Large intestine (tissue), 3 donors: ENCODE measurements around the gene H19. TPM values are rescaled to one million over a fixed set of nuclear protein-coding genes. Genes with fewer than 3 reads are reported as not detected.

Experiments used
- DNase-seq, 2 donors: peaks; one replicate each; pipeline versions ENCODE4 v3.0.0 to v3.0.0-alpha.2; 2013
- H3K27ac ChIP-seq: one replicate; pipeline ENCODE4 v1.5.1; 2013; ENCODE audit warnings: low read length
- H3K27me3 ChIP-seq: 2 replicates; pipeline ENCODE4 v1.6.1; 2013; ENCODE audit warnings: low read length; ENCODE audit not compliant: control insufficient read depth, insufficient read depth
- H3K36me3 ChIP-seq: 2 replicates; pipeline ENCODE4 v1.6.1; 2013; ENCODE audit warnings: low read length; ENCODE audit not compliant: control insufficient read depth, insufficient read depth
- H3K4me1 ChIP-seq: one replicate; pipeline ENCODE4 v1.6.1; 2013; ENCODE audit warnings: low read length; ENCODE audit not compliant: control insufficient read depth, insufficient read depth
- H3K4me3 ChIP-seq: one replicate; pipeline ENCODE4 v1.5.1; 2013; ENCODE audit warnings: low read length
- H3K9me3 ChIP-seq: one replicate; pipeline ENCODE4 v1.6.1; 2013; ENCODE audit warnings: mild to moderate bottlenecking, low read depth, low read length, moderate library complexity; ENCODE audit not compliant: control insufficient read depth
- WGBS: methylation state at CpG from one replicate; pipeline ENCODE4 v1.1.5; 2013; ENCODE audit warnings: low lambda C conversion rate; ENCODE audit not compliant: insufficient coverage; 5-methylcytosine and 5-hydroxymethylcytosine counted together
- polyA plus RNA-seq: library from polyadenylated mRNA; unstranded; fragments of 120-200 nt; gene quantifications from one replicate; pipeline ENCODE4 v1.2.1, GENCODE V29; 2013

The H19 gene
- polyA plus RNA-seq, 1 donor = 4,676 TPM

DNA sequence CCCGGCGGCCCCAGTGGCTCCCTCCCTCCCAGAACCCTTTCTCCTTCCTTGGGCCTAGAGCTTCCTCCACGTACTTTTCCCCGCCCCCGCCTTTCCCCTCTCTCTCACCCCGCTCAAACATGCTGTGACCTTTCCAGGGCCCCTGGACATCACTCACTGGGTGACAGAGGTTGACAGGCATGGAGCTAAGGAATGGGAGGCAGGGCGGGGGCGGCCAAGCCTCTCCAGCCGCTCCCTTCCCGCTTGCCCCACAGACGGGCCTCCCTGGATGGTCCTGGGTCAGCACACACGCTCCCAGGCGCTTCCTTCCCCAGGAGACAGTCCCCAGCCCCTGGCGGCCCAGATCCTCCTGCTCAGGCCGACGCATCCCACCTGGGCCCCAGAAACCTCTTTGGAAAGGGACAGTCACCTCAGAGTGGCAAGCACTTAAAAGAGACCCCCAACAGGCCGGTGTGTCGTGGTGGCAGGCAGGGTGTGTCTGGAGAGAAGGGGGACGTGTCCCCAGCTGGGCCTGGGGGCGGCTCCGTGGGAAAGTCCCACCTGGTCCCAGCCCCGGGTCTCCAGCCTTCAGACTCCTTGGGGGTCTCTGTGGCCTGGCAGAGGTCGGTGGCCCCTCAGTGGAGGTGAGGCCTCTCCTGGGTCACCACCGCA lies 8.8 kb downstream of the H19 start:
- Histone ChIP-seq H3K4me1 (peaks cover 8% of the 10 kb centered on the region), H3K27me3 (no peaks in the 10 kb centered on the region), H3K4me3 (no peak overlapping the region), H3K9me3 (no peaks in the 10 kb centered on the region), H3K36me3 (no peaks in the 10 kb centered on the region), H3K27ac (peak overlapping the region; percentile 83)
- WGBS = no CpG with 5 or more reads among the region's 24 CpGs
- peak in 1 of 2 donors; percentile 77 for DNase-seq

DNA sequence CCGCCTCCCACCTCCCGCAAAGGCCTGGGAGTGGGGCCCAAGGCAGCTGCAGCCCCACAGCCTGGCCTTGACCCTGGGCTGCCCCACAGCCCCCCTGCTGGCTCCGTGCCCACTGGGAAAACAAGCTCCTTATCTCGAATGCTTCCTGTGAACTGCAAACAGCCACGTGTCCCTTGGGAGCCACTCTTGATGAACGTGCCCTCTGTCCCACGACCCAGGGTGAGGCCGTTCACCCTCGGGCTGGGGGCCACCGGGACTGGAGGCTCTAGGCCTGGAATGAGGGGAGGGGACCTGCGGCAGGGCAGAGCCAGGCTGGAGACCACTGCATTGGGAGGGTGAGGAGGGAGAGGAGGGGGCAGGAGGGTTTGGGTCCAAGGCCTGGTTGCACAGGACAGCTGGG lies 9.5 kb downstream of the H19 start:
- H3K27ac ChIP-seq = peak overlapping the region; percentile 83
- peaks cover 9% of the 10 kb centered on the region for H3K4me1 ChIP-seq
- H3K36me3 ChIP-seq = no peaks in the 10 kb centered on the region
- no peaks in the 10 kb centered on the region for H3K27me3 ChIP-seq
- no CpG with 5 or more reads among the region's 11 CpGs for WGBS
- H3K9me3 ChIP-seq = no peaks in the 10 kb centered on the region
- no peak for DNase-seq
- H3K4me3 ChIP-seq = no peak overlapping the region

DNA sequence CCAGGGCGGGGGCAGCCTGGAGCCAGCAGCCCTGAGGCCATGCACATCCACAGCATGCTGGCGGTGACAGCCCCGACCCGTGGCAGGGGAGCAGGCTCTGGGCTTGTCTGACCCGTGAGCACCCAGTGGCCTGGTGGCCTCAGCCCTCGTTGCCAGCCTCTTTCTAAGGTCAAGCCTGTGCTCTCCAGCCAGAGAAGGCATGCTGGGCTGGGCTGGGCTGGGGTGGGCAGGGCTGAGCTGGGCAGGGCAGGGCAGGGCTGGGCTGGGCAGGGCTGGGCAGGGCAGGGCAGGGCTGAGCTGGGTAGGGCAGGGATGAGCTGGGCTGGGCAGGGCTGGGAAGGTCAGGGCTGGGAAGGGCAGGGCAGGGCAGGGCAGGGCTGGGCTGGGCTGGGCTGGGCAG lies 10.6 kb downstream of the H19 start:
- no peak overlapping the region for H3K4me3 ChIP-seq
- H3K36me3 ChIP-seq = no peaks in the 10 kb centered on the region
- H3K9me3 ChIP-seq = no peaks in the 10 kb centered on the region
- peaks cover 7% of the 10 kb centered on the region for H3K4me1 ChIP-seq
- H3K27ac ChIP-seq = no peak overlapping the region
- no CpG with 5 or more reads among the region's 6 CpGs for WGBS
- H3K27me3 ChIP-seq = no peaks in the 10 kb centered on the region
- DNase-seq = no peak

DNA sequence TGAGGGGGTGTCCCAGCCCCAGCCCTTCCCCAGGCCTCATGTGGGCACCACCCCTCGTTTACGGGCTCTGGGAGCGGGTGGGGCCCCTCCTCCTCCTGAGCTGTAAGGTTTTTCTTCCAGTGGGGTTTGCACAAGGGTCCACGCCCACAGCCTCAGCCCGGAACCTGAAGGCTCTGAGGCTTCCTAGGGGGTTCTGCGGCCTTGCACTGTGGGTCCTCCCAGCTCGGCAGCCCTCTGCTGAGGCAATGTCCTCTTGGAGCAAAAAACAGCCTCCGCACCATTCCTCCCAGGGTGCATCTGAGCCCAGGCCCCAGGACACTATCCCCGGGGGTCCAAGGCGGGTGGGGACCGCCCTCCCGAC lies 14.1 kb downstream of the H19 start:
- H3K4me3 ChIP-seq = no peak overlapping the region
- H3K27me3 ChIP-seq = no peaks in the 10 kb centered on the region
- WGBS = no CpG with 5 or more reads among the region's 12 CpGs
- H3K27ac ChIP-seq = no peak overlapping the region
- peaks cover 3% of the 10 kb centered on the region for H3K4me1 ChIP-seq
- no peaks in the 10 kb centered on the region for H3K36me3 ChIP-seq
- H3K9me3 ChIP-seq = no peaks in the 10 kb centered on the region
- peak in 1 of 2 donors; percentile 11 for DNase-seq

DNA sequence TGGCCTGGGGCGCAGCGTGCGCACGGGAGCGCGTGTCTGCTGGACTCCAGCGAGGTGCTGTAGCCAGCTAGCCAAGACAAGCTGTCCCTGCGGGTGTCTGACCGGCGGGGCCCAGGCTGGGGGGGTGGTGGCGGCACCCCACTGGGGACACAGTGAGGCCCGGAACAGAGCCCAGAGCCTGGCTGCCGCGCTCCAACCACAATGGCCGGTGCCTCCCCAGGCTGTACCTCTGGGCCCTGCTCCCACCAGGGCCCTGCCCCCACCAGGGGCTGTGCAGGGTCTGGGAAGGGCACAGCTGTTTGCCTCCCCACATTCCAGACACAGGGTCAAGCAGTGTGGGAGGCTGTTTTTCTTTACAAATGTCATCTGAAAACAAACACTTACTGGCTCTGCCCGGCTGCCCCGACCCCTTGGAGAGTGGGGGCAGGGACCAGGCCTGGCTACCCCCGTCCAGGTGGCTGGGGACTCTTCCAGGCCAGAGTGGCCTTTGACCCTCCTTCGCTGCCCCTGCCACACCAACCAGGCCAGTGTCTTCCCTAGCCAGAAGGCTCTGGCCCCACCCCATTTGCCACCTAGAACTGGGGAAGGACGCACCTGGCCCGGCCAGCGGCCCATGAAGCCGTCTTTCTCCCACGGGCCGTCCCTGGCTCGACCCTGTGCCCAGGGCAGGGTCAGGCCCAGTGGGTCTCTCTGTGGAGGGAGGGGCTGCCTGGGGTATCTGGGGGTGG lies 14.6 kb downstream of the H19 start:
- Histone ChIP-seq H3K36me3 (no peaks in the 10 kb centered on the region), H3K9me3 (no peaks in the 10 kb centered on the region), H3K4me3 (no peak overlapping the region), H3K4me1 (peaks cover 3% of the 10 kb centered on the region), H3K27me3 (no peaks in the 10 kb centered on the region), H3K27ac (no peak overlapping the region)
- no CpG with 5 or more reads among the region's 26 CpGs for whole genome bisulfite sequencing
- DNase-seq = no peak

DNA sequence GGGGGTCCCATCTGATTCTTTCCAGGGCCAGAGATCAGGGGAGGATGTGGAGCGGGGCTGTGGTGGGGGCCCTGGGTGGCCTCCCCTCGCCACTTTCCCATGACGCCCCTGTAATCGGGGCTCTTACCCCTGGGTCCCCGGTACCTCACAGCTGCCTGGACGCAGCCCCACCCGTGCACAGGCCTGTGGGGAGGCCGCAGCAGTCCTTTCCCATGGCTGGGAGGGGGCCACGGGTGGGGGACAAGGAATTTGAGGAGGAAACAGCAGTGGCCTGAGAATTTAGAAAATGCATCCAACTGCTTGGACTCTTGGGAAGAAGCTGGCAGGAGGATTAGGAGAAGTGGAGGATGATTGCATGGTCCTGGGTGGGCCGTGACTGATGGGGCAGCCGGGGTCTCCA lies 18.0 kb downstream of the H19 start:
- H3K36me3 ChIP-seq = no peaks in the 10 kb centered on the region
- WGBS = no CpG with 5 or more reads among the region's 11 CpGs
- no peak overlapping the region for H3K27ac ChIP-seq
- H3K4me3 ChIP-seq = no peak overlapping the region
- no peaks in the 10 kb centered on the region for H3K9me3 ChIP-seq
- no peaks in the 10 kb centered on the region for H3K27me3 ChIP-seq
- no peak for DNase-seq
- H3K4me1 ChIP-seq = peaks cover 3% of the 10 kb centered on the region

DNA sequence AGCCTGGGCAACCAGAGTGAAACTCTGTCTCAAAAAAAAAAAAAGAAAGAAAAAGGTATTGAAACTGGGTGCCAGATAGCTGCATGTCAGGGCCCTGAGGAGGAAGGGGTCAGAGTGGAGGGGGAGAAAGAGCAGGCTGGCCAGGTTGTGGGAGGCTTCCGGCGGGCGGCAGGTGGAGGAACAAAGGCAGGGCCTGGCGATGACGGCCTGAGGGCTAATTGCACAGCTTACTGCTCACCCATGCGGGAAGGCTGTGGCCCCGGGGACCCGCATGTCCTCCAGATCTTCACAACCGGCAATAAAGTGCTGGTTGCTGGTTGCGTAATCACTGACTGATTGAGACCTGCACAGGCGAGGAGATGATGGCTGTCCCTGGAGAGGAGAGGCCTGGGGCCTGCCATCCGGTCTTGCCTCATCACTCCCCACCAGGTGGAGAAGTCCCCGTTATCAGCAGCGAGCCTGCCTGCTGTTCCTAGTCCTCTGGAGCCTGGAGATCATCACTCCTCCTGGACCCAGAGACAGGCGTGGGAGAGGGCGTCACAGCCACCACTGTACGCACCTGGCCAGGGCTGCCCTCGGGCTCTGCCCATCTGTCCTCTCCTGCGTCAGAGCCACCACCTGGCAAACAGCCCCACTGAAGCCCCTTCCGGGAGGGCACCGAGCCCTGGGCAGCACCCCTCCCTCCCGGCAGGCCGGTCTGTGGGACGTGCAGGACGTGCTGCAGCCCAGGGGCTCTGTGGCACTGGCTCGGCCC lies 18.7 kb downstream of the H19 start:
- Histone ChIP-seq H3K27me3 (no peaks in the 10 kb centered on the region), H3K36me3 (no peaks in the 10 kb centered on the region), H3K9me3 (no peaks in the 10 kb centered on the region), H3K27ac (no peak overlapping the region), H3K4me1 (peaks cover 3% of the 10 kb centered on the region), H3K4me3 (no peak overlapping the region)
- no peak for DNase-seq
- no CpG with 5 or more reads among the region's 26 CpGs for WGBS

DNA sequence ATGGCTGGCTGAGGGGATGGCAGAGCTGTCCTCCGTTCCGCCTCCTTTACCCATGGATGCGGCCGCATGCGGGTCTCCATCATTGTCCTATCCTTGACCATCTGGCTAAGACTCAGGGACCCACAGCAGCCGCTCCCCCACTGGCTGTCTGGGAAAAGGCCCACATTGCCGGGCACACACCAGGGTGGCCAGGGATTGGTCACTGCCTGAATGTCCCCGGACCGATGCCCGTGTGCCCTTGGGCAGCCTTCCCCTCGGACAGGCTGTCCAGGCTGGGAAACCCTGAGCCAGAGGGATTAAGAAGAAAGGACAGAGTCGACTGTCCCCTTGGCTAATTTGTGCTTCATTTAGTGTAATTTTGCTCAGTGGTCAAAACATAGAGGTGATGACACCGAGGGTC lies 22.5 kb downstream of the H19 start:
- Histone ChIP-seq H3K36me3 (no peaks in the 10 kb centered on the region), H3K4me1 (no peaks in the 10 kb centered on the region), H3K9me3 (no peaks in the 10 kb centered on the region), H3K27me3 (no peaks in the 10 kb centered on the region), H3K27ac (no peak overlapping the region), H3K4me3 (no peak overlapping the region)
- no CpG with 5 or more reads among the region's 13 CpGs for WGBS
- no peak for DNase-seq

DNA sequence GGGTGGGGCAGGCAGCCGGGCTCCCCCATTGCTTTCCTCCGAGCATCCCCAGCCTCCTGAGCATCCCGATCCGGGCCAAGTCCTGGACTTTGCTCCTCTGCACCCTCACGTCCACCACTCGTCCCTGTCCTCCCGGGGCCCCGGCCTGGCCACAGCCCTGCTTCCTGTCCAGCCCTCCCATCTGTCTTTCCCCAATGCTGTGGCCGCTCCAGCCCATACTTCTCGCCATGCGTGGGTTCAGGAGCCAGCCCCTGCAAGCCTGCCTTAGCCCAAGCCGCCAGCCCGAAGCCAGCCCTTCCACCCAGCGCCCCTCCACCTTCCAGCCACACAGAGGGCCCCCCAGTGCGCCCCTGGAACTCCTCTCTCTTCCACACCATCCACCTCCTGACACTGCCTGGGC lies 26.7 kb downstream of the H19 start:
- no peak overlapping the region for H3K27ac ChIP-seq
- no peaks in the 10 kb centered on the region for H3K9me3 ChIP-seq
- no CpG with 5 or more reads among the region's 15 CpGs for WGBS
- H3K4me1 ChIP-seq = no peaks in the 10 kb centered on the region
- DNase-seq = peak in 1 of 2 donors; percentile 2
- no peaks in the 10 kb centered on the region for H3K27me3 ChIP-seq
- H3K36me3 ChIP-seq = no peaks in the 10 kb centered on the region
- H3K4me3 ChIP-seq = no peak overlapping the region

DNA sequence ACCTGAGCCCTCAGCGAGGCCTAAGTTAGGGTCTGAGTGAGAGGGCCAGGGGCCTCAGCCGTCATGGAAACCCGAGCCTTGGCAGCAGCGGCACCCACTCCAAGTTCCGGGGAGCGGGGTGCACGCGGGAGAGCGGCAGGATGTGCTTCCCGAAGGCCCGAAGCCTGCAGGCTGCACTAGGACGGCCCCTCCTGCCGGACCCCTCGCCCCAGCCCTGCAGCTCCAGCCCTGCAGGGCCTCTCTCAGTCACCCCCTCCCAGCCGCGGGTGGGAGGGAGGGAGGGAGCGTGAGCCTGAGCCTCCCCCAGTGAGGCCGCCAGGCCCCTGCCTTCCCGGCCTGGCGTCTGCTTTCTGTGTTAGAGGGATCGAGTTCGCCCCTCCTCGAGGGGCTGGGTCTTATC lies 27.9 kb downstream of the H19 start:
- DNase-seq = no peak
- Histone ChIP-seq H3K27me3 (no peaks in the 10 kb centered on the region), H3K36me3 (no peaks in the 10 kb centered on the region), H3K9me3 (no peaks in the 10 kb centered on the region), H3K27ac (no peak overlapping the region), H3K4me3 (no peak overlapping the region), H3K4me1 (no peaks in the 10 kb centered on the region)
- WGBS = no CpG with 5 or more reads among the region's 23 CpGs
